ENCODE data around the gene IRF2BP1.

IRF2BP1 gene

DNA sequence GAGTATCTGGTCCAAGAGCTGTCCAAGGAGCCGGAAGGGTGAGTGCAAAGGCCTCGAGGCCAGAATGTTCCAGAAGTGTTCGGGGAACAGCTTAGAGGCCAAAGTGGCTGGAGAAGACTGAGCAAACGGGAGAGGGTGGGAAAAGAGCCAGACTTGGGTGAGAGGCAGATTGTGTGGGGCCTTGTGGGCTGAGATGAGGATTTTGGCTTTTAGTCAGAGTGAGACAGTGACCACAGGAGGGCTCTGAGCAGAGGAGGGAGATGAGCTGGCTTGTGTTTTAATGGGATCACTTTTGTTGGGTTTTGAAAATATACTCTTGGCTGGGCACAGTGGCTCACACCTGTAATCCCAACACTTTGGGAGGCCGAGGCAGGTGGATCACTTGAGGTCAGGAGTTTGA is 23.0 kb upstream of the IRF2BP1 start:
- no peak overlapping the region for H2AFZ ChIP-seq (ENCODE audit: low read length)
- no peaks in the 10 kb centered on the region for H3F3A ChIP-seq (ENCODE audit: insufficient read depth, low read length)
- no peak overlapping the region for H3K27ac ChIP-seq (ENCODE audit: low read length)
- no peak overlapping the region for H3K4me3 ChIP-seq (ENCODE audit: low read length)
- no peak for DNase-seq
- no peaks in the 10 kb centered on the region for H4K20me1 ChIP-seq (ENCODE audit: insufficient read depth, low read length)
- no peak overlapping the region for H3K4me2 ChIP-seq (ENCODE audit: low read depth, low read length)
- H3K9me2 ChIP-seq (replicated peaks; ENCODE audit: insufficient read depth, low read length) = no peaks in the 10 kb centered on the region
- no peaks in the 10 kb centered on the region for H3K36me3 ChIP-seq (replicated peaks; ENCODE audit: insufficient read depth, low read length)
- no peaks in the 10 kb centered on the region for H3K4me1 ChIP-seq (ENCODE audit: low read length)
- H3K9ac ChIP-seq (ENCODE audit: low read length) = no peak overlapping the region
- H3K9me3 ChIP-seq (replicated peaks; ENCODE audit: insufficient read depth, low read length) = no peaks in the 10 kb centered on the region
- H3K79me2 ChIP-seq (ENCODE audit: low read length) = no peaks in the 10 kb centered on the region
- TF ChIP-seq EZH2phosphoT487 (IDR thresholded peaks at IDR 0.05; ENCODE audit: low read length) (no peak), EZH2 (optimal IDR thresholded peaks at IDR 0.05; ENCODE audit: low read depth, low read length) (no peak)
- TF ChIP-seq, protein P1, sequence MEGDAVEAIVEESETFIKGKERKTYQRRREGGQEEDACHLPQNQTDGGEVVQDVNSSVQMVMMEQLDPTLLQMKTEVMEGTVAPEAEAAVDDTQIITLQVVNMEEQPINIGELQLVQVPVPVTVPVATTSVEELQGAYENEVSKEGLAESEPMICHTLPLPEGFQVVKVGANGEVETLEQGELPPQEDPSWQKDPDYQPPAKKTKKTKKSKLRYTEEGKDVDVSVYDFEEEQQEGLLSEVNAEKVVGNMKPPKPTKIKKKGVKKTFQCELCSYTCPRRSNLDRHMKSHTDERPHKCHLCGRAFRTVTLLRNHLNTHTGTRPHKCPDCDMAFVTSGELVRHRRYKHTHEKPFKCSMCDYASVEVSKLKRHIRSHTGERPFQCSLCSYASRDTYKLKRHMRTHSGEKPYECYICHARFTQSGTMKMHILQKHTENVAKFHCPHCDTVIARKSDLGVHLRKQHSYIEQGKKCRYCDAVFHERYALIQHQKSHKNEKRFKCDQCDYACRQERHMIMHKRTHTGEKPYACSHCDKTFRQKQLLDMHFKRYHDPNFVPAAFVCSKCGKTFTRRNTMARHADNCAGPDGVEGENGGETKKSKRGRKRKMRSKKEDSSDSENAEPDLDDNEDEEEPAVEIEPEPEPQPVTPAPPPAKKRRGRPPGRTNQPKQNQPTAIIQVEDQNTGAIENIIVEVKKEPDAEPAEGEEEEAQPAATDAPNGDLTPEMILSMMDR (IDR thresholded peaks at IDR 0.05; ENCODE audit: low read length) = no peak
- peaks cover 46% of the 10 kb centered on the region for H3K27me3 ChIP-seq (replicated peaks; ENCODE audit: insufficient read depth, low read length)

DNA sequence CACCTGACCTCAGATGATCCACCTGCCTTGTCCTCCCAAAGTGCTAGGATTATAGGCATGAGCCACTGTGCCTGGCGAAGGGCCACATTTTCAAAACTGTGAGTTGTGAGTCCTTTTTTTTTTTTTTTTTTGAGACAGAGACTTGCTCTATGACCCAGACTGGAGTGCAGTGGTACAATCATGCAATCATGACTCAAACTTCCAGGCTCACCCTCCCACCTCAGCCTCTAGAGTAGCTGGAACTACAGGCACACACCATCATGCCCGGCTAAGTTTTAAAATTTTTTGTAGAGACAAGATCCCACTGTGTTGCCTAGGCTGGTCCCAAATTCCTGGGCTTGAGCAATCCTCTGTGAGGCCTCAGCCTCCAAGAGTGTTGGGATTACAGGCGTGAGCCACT is 20.3 kb upstream of the IRF2BP1 start:
- no peaks in the 10 kb centered on the region for H3K9me2 ChIP-seq (replicated peaks; ENCODE audit: insufficient read depth, low read length)
- H3K79me2 ChIP-seq (ENCODE audit: low read length) = no peaks in the 10 kb centered on the region
- peaks cover 4% of the 10 kb centered on the region for H3K4me1 ChIP-seq (ENCODE audit: low read length)
- H3K36me3 ChIP-seq (replicated peaks; ENCODE audit: insufficient read depth, low read length) = no peaks in the 10 kb centered on the region
- H4K20me1 ChIP-seq (ENCODE audit: insufficient read depth, low read length) = no peaks in the 10 kb centered on the region
- H3K27ac ChIP-seq (ENCODE audit: low read length) = no peak overlapping the region
- H3K4me3 ChIP-seq (ENCODE audit: low read length) = no peak overlapping the region
- no peak overlapping the region for H3K9ac ChIP-seq (ENCODE audit: low read length)
- TF ChIP-seq EZH2 (optimal IDR thresholded peaks at IDR 0.05; ENCODE audit: low read depth, low read length) (no peak), EZH2phosphoT487 (IDR thresholded peaks at IDR 0.05; ENCODE audit: low read length) (no peak)
- TF ChIP-seq, protein P1 (IDR thresholded peaks at IDR 0.05; ENCODE audit: low read length) = no peak
- H3K9me3 ChIP-seq (replicated peaks; ENCODE audit: insufficient read depth, low read length) = no peaks in the 10 kb centered on the region
- no peak overlapping the region for H2AFZ ChIP-seq (ENCODE audit: low read length)
- H3F3A ChIP-seq (ENCODE audit: insufficient read depth, low read length) = peaks cover 7% of the 10 kb centered on the region
- peaks cover 27% of the 10 kb centered on the region for H3K27me3 ChIP-seq (replicated peaks; ENCODE audit: insufficient read depth, low read length)
- no peak for DNase-seq
- H3K4me2 ChIP-seq (ENCODE audit: low read depth, low read length) = no peak overlapping the region

DNA sequence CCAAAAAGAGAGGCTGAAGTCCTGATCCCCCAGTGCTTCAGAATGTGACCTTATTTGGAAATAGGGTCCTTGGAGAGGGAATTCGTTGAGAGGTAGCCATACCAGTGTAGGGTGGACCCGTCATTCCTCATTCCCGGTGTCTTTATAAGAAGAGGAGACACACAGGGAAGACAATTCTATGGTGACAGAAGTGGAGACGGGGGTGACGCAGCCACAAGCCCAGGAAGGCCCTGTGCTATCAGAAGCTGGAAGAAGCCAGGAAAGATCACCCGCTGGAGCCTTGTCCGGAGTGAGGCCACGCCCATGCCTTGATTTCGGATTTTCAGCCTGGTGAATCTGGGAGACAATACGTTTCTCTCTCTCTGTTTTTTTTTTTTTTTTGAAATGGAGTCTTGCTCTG is 19.1 kb upstream of the IRF2BP1 start:
- TF ChIP-seq EZH2phosphoT487 (IDR thresholded peaks at IDR 0.05; ENCODE audit: low read length) = no peak
- TF ChIP-seq, protein P1 (IDR thresholded peaks at IDR 0.05; ENCODE audit: low read length) = no peak
- H2AFZ ChIP-seq (ENCODE audit: low read length) = no peak overlapping the region

More for the DNA sequence above, 19.1 kb upstream of the IRF2BP1 start:
- Histone ChIP-seq H3K9me2 (replicated peaks; ENCODE audit: insufficient read depth, low read length) (no peaks in the 10 kb centered on the region), H3K9ac (ENCODE audit: low read length) (no peak overlapping the region), H3K27ac (ENCODE audit: low read length) (no peak overlapping the region), H3K36me3 (replicated peaks; ENCODE audit: insufficient read depth, low read length) (no peaks in the 10 kb centered on the region), H3K79me2 (ENCODE audit: low read length) (no peaks in the 10 kb centered on the region), H3K4me3 (ENCODE audit: low read length) (no peak overlapping the region), H3F3A (ENCODE audit: insufficient read depth, low read length) (peaks cover 7% of the 10 kb centered on the region), H3K4me2 (ENCODE audit: low read depth, low read length) (no peak overlapping the region), H3K9me3 (replicated peaks; ENCODE audit: insufficient read depth, low read length) (no peaks in the 10 kb centered on the region), H3K27me3 (replicated peaks; ENCODE audit: insufficient read depth, low read length) (peaks cover 20% of the 10 kb centered on the region), H4K20me1 (ENCODE audit: insufficient read depth, low read length) (no peaks in the 10 kb centered on the region), H3K4me1 (ENCODE audit: low read length) (peaks cover 4% of the 10 kb centered on the region)
- DNase-seq = no peak
